ENCODE measurements around the gene KLF4. TPM values are rescaled to one million over a fixed set of nuclear protein-coding genes. Genes with fewer than 3 reads are reported as not detected.

The KLF4 gene
- total RNA-seq, 1 experiment from 2014 or later: 19.9 TPM

DNA sequence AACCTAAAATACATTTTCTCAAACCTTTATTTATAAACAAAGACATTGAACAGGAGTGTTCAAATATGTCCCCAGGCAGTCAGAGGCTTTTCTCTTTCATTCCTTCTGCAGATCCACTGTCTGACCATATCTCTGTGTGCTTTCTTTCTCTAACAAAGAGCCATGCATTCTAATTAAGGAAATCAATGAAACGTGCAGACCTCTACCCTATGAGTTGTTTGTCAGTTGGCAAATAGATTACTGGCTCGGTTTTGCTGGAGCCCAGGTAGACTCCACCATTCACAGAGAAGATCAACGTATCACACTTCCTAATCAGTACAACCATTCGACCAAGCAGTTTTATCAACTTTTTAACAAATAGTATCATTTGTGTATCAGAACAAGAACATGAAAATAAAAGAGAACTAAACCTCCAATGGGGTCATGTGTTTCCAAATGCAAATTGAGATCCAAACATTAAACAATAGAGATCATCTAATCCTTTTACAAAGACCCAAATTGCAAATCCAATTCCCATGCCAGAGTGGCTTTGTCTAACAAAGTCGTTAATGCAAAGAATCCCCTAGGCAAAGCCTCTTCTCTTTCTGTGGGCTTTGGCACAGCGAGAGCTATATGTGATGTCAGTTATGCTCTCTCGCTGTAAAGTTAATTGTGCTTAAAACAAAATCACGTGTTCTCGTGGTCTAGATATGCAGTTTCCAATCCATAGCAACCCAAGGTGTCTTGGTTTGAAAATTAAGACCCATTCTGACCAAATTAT lies 16.8 kb downstream of the KLF4 start:
- intact Hi-C loops (cut with micrococcal nuclease; ENCODE audit: unreplicated experiment): no loop called here
- Mint-ChIP-seq H3K9me3 (ENCODE audit: low read depth, unreplicated experiment) (no peaks in the 10 kb centered on the region), H3K27me3 (ENCODE audit: unreplicated experiment) (no peaks in the 10 kb centered on the region), H3K4me1 (ENCODE audit: low read depth, unreplicated experiment) (no peaks in the 10 kb centered on the region), H3K36me3 (ENCODE audit: insufficient read depth, unreplicated experiment) (no peaks in the 10 kb centered on the region), H3K27ac (ENCODE audit: unreplicated experiment) (no peak overlapping the region), H3K4me3 (ENCODE audit: low read depth, unreplicated experiment) (no peak overlapping the region)
- no peak for DNase-seq
- TF ChIP-seq, protein P1, sequence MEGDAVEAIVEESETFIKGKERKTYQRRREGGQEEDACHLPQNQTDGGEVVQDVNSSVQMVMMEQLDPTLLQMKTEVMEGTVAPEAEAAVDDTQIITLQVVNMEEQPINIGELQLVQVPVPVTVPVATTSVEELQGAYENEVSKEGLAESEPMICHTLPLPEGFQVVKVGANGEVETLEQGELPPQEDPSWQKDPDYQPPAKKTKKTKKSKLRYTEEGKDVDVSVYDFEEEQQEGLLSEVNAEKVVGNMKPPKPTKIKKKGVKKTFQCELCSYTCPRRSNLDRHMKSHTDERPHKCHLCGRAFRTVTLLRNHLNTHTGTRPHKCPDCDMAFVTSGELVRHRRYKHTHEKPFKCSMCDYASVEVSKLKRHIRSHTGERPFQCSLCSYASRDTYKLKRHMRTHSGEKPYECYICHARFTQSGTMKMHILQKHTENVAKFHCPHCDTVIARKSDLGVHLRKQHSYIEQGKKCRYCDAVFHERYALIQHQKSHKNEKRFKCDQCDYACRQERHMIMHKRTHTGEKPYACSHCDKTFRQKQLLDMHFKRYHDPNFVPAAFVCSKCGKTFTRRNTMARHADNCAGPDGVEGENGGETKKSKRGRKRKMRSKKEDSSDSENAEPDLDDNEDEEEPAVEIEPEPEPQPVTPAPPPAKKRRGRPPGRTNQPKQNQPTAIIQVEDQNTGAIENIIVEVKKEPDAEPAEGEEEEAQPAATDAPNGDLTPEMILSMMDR (IDR thresholded peaks at IDR 0.05; ENCODE audit: unreplicated experiment): no peak
- CTCF ChIA-PET: interaction anchor here (0.6 kb wide), 1 partner anchor 515 kb away, joined by 3 read pairs; no protein-coding TSS in a partner anchor
- BruUV-seq (replicated peaks): no TSS peak

DNA sequence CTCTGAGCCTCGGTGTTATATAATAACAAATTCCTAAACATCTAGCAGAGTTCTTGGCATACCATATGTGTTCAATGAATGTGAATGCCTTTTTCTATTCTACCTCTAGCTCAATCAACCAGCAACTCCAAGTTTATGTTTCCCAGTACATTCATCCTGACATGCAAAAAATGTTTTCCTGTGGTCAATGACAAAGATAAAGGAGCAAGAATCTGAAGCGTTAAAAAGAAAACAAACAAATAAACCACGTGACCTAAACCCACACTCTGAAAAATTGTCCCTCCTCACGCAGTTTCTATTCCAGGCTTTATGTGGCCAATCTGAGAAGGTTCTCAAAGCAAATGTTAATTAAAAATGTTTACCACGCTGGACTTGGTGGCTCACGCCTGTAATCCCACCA lies 18.0 kb downstream of the KLF4 start:
- BruUV-seq (replicated peaks): no TSS peak
- H3K27ac Mint-ChIP-seq (ENCODE audit: unreplicated experiment): no peak overlapping the region

DNA sequence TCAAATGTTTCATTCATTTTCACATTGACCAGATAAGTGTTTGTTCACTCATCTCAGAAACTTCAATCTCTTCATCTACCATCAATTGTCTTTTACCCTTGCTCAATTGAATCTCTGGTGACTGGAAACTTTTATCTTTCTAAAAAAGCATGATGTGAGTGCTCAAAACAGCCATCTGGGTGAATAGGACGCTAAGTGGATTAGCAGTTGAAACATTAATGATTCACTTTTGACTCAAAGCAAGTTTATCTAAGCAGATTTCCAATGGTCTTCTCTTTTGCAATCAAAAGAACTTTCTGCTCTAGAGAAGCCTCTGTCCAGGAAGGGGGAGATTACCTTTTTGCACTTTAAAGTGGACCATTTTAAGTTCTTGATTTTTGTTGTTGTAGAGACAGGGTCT lies 22.2 kb downstream of the KLF4 start:
- Mint-ChIP-seq H3K4me3 (ENCODE audit: low read depth, unreplicated experiment) (no peak overlapping the region), H3K27me3 (ENCODE audit: unreplicated experiment) (no peaks in the 10 kb centered on the region), H3K9me3 (ENCODE audit: low read depth, unreplicated experiment) (no peaks in the 10 kb centered on the region), H3K4me1 (ENCODE audit: low read depth, unreplicated experiment) (peaks cover 8% of the 10 kb centered on the region), H3K36me3 (ENCODE audit: insufficient read depth, unreplicated experiment) (no peaks in the 10 kb centered on the region), H3K27ac (ENCODE audit: unreplicated experiment) (no peak overlapping the region)
- DNase-seq: no peak
- intact Hi-C loops (cut with micrococcal nuclease; ENCODE audit: unreplicated experiment): no loop called here
- CTCF ChIA-PET: no interaction called here
- BruUV-seq (replicated peaks): no TSS peak
- TF ChIP-seq, protein P1 (IDR thresholded peaks at IDR 0.05; ENCODE audit: unreplicated experiment): no peak

More for the DNA sequence above, 18.0 kb downstream of the KLF4 start:
- TF ChIP-seq, protein P1 (IDR thresholded peaks at IDR 0.05; ENCODE audit: unreplicated experiment): no peak
- CTCF ChIA-PET: interaction anchor here (0.7 kb wide), 1 partner anchor 98 kb away, joined by 4 read pairs; no protein-coding TSS in a partner anchor
- intact Hi-C loops (cut with micrococcal nuclease; ENCODE audit: unreplicated experiment): no loop called here
- Mint-ChIP-seq H3K4me1 (ENCODE audit: low read depth, unreplicated experiment) (no peaks in the 10 kb centered on the region), H3K36me3 (ENCODE audit: insufficient read depth, unreplicated experiment) (no peaks in the 10 kb centered on the region), H3K27me3 (ENCODE audit: unreplicated experiment) (no peaks in the 10 kb centered on the region), H3K9me3 (ENCODE audit: low read depth, unreplicated experiment) (no peaks in the 10 kb centered on the region), H3K4me3 (ENCODE audit: low read depth, unreplicated experiment) (no peak overlapping the region)
- DNase-seq: no peak

DNA sequence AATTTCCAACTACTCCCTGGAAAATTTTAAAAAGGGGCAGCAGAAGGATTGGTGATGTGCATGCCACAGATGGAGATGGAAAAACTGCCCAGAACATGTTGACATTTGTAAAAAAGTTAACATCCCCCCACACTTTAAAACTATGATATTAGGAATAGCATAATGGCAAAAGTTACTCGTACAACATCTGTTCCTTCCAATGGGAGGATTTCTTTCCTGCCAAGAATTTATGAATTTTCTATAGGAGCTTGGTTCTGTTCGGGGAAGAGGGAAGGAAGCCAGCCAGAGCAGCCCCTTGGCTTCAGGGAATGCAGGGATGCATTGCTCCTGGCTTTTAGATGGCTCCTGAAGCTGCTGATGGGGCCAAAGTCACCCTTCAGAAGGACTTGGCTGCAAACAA lies 22.7 kb downstream of the KLF4 start:
- no peaks in the 10 kb centered on the region for H3K9me3 Mint-ChIP-seq (ENCODE audit: low read depth, unreplicated experiment)
- H3K4me3 Mint-ChIP-seq (ENCODE audit: low read depth, unreplicated experiment): no peak overlapping the region
- H3K36me3 Mint-ChIP-seq (ENCODE audit: insufficient read depth, unreplicated experiment): no peaks in the 10 kb centered on the region
- peaks cover 8% of the 10 kb centered on the region for H3K4me1 Mint-ChIP-seq (ENCODE audit: low read depth, unreplicated experiment)
- CTCF ChIA-PET: no interaction called here
- intact Hi-C loops (cut with micrococcal nuclease; ENCODE audit: unreplicated experiment): no loop called here
- TF ChIP-seq, protein P1 (IDR thresholded peaks at IDR 0.05; ENCODE audit: unreplicated experiment): no peak
- H3K27me3 Mint-ChIP-seq (ENCODE audit: unreplicated experiment): no peaks in the 10 kb centered on the region
- no TSS peak for BruUV-seq (replicated peaks)
- no peak overlapping the region for H3K27ac Mint-ChIP-seq (ENCODE audit: unreplicated experiment)
- DNase-seq: no peak

All from Calu3 (cell line).